Fibroblast of skin of right biceps (primary cell): ENCODE data around the gene LRAT.

Experiments
- DNase-seq: peaks from one replicate; pipeline ENCODE4 v3.0.0-alpha.2; 2013

The LRAT gene

DNA sequence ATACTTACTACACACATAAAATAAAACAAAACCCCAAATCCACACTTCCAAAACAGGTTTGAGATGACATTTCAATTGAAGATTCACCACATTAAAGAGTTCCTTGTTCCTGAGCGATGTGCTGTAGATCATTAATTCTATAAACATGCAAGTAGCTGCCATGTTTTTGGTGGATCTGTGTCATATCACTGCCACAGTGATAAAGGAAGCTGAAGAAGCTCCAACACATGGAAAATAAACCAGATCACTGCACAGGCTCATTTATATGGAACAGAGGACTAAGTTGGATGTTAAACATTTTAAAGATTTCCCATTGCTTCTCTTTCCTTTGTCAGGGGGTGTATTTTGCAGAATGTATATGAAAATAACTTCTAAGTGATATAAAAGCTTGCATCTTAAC lies 34.5 kb downstream of the LRAT start:
- no peak for DNase-seq

DNA sequence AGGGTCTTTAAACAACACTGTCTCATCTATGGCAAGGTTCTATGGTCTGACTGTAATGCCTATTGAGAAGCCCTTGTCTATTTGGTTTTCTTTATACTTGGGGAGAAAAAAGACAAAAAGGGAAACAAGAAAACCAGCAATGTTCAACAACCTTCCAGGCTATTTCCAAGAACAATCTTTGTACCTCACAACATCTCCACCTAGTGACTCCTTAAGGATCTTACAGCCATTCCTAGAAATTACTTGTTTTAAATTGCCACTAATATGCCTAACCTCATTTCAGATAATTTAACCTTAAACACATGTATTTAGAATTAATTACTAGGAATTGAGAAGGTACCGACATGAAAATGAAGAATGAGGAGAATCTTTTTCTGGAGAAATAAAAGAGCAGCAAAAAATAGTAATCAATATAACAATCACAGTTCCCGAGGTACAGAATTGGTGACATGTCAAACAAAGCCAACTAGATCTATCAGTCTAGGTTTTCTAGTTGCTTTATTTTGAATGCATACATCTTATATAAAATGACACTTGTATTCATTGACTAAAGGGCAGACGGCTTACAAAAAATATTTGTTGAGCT lies 35.7 kb downstream of the LRAT start:
- peak; percentile 22 for DNase-seq

DNA sequence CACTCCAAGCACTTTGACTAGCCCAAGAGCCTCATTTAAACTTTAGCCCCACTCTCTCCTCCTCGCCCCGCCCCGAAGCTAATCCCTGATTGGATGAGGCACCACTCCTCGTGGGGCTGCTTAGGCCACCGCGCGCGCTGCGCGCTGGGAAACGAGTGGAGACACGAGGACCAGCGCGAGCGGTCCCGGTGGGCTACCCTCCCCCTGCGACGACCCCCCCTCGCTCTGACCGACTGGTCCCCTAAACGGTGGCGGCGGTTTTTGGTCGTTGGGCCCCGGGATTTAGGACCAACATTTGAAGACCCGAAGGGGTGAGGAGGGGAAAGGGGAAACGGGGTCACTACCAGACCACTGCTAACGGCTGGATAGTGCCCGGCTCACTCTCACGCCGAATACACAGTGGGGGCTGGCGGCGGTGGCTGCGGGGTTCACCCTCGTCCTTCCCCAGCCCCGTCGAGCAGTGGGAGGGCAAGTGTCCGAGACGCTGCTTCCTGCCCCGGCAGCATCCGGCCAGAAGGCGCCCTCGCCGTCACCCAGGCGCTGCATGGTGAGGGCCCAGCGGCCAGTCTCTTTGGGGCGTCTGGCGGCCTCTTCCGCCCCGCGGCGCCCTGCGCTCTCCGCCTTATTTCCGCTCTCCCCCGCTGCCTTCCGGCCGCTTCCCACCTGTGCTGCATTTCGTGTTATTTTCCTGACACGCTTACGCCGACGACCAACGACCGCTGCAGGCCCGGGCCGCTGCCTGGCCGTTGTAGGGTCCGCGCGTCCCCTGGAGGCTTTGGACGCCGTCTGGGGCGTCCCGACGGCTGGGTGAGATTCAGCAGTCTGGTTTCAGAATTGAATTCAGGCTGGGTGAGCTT lies 37.6 kb downstream of the LRAT start, which contains the start of gene RBM46:
RBM46 (plus strand) TSS at position 147 of the 857 bp plus-strand sequence. CDS start 15,481 bp downstream, outside the sequence.
- DNase-seq: no peak

DNA sequence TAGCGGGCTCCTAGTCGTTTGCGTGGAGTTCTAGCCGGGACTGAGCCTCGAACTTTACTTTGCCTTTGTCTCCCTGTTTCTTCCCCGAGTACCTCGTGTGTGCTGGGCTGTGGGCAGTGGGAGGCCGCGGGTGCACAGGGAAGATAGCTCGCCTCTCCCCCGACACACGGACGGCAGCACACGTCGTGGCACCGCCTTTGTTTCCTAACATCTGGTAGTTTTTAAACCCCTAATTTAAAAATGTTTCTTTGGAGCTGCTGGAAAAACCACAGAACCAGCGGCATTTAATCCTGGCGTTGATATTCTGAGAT lies 38.1 kb downstream of the LRAT start:
- no peak for DNase-seq
